Measurements from ENCODE around the gene HYOU1. TPM values are rescaled to one million over a fixed set of nuclear protein-coding genes. Genes with fewer than 3 reads are reported as not detected.
"Not testable (repeated sequence)": the region's sequence is repeated elsewhere in the genome, so short reads cannot be mapped to it uniquely, and the experiment has no call there.

The HYOU1 gene
- total RNA-seq, 1 experiment from 2014 or later, result 74.1 TPM

DNA sequence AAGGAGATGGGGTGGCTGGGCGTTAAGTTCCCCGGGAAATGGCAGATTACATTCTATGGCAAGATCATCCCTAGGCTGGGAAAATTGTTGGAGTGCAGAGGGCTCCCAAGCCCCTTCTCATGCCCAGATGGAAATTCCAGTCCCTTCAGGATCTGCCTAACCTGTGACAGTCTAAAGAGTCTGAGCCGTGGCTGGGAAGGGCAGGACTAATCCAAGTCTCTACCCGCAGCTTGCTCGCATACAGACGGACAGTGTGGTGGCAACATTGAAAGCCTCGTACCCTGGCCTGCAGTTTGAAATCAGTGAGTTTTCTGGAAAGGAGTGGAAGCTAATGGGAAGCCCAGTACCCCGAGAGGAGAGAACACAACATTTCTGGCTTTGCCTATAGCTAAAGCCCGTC lies 31.4 kb upstream of the HYOU1 start:
- in situ Hi-C loops (cut with HindIII; ENCODE audit: low pct_unique_long_range_greater_than_20kb, low sequenced_read_pairs), result no loop called here
- DNase-seq (ENCODE audit: low read depth), result no peak

GRCh38 chr11:119087747-119088241 lies 30.8 kb upstream of the HYOU1 start:
- in situ Hi-C loops (cut with HindIII; ENCODE audit: low pct_unique_long_range_greater_than_20kb, low sequenced_read_pairs), result no loop called here
- DNase-seq (ENCODE audit: low read depth), result no peak

- no peak for DNase-seq (ENCODE audit: low read depth)
- in situ Hi-C loops (cut with HindIII; ENCODE audit: low pct_unique_long_range_greater_than_20kb, low sequenced_read_pairs), result no loop called here
Measured at GRCh38 chr11:119087123-119087522, 30.1 kb upstream of the HYOU1 start.

DNA sequence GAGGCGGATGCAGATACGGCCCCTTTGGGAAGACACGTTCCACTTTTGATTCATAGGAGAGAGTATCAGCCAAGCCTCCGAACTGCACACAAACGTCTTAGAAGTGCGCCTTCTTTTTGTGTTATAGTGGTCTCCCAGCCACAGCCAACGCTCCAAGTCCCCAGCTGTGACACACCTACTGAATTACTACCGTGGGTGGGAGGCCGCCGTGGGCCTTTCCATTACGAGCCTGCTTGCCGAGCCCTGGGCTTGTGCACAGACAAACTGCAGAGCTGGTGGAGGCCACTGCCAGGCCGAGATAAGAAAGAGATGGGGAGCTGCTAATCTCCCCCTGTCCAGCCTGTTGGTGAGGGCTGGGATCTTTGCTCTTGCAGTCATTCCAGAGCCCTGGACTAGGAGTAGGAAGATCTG lies 28.4 kb upstream of the HYOU1 start:
- in situ Hi-C loops (cut with HindIII; ENCODE audit: low pct_unique_long_range_greater_than_20kb, low sequenced_read_pairs), result no loop called here
- DNase-seq (ENCODE audit: low read depth), result no peak

DNA sequence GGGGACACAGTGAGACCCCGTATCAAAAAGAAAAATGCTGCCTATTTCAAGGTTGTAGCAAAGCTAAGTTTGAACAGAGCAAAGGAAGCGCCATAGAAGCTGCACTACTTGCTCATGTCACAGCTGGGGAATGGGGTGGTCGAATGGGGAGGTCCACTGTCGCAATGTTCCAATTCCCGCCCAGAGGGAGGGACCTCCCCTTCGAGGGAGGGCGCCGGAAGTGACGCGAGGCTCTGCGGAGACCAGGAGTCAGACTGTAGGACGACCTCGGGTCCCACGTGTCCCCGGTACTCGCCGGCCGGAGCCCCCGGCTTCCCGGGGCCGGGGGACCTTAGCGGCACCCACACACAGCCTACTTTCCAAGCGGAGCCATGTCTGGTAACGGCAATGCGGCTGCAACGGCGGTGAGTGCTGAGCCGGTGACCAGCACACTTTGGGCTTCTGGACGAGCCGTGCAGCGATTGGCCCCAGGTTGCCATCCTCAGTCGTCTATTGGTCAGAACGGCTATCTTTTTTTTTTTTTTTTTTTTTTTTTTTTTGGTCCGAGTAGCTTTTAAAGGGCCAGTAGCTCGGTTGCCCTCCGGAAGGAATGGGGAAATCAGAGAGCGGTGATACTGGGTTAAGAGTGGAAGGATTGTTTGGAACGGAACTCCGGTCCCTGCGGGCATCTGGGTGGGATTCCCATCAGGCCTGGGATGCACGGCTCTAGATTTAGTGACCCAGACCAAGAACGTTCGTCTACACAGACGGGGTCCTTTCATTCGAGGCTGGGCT lies 27.8 kb upstream of the HYOU1 start, which contains the start of gene HMBS:
TSS of gene HMBS (plus strand) at position 219 of the 774 bp plus-strand sequence. CDS start at position 372, 153 bp downstream.
- in situ Hi-C loops (cut with HindIII; ENCODE audit: low pct_unique_long_range_greater_than_20kb, low sequenced_read_pairs), result no loop called here
- peak; percentile 96 for DNase-seq (ENCODE audit: low read depth)

- in situ Hi-C loops (cut with HindIII; ENCODE audit: low pct_unique_long_range_greater_than_20kb, low sequenced_read_pairs), result no loop called here
- no peak for DNase-seq (ENCODE audit: low read depth)
Measured at GRCh38 chr11:119081682-119082260, 24.8 kb upstream of the HYOU1 start.

DNA sequence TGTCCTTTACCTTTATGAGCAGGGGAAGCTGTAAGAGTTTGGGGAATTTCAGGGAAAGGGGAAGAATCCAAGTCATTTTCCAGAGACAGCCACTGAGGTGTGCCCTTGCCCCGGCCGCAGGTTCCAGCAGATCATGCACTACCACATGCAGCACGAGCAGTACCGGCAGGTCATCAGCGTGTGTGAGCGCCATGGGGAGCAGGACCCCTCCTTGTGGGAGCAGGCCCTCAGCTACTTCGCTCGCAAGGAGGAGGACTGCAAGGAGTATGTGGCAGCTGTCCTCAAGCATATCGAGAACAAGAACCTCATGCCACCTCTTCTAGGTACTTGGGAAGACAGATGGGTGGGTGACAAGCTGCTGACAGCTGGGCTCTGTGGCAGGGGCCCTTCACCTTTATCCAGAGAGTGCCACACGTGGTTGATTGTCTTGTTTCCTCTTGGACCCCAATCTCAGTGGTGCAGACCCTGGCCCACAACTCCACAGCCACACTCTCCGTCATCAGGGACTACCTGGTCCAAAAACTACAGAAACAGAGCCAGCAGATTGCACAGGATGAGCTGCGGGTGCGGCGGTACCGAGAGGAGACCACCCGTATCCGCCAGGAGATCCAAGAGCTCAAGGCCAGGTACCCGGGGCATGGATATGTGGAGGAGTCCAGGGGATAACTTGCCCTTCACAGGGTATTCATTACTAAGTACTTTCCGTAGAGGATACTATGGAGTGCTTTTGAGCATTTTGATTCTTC lies 21.8 kb upstream of the HYOU1 start:
- in situ Hi-C loops (cut with HindIII; ENCODE audit: low pct_unique_long_range_greater_than_20kb, low sequenced_read_pairs), result no loop called here
- no peak for DNase-seq (ENCODE audit: low read depth)

DNA sequence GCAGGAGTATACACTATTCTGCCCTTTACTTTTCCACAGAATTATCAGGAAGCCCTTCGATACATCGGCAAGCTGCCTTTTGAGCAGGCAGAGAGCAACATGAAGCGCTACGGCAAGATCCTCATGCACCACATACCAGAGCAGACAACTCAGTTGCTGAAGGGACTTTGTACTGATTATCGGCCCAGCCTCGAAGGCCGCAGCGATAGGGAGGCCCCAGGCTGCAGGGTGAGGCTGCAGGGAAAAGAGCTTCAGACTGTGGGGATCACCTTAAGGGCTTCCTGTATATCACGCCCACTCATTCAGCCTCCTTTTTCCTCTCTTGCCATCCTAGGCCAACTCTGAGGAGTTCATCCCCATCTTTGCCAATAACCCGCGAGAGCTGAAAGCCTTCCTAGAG lies 20.8 kb upstream of the HYOU1 start:
- in situ Hi-C loops (cut with HindIII; ENCODE audit: low pct_unique_long_range_greater_than_20kb, low sequenced_read_pairs), result no loop called here
- DNase-seq (ENCODE audit: low read depth), result no peak

GRCh38 chr11:119067371-119068222 lies 10.6 kb upstream of the HYOU1 start, which contains the start of gene VPS11:
Gene VPS11 (plus strand): TSS chr11:119067818. CDS start chr11:119067824, 6 bp downstream.
- DNase-seq (ENCODE audit: low read depth), result peak; percentile 83
- in situ Hi-C loops (cut with HindIII; ENCODE audit: low pct_unique_long_range_greater_than_20kb, low sequenced_read_pairs), result no loop called here

- in situ Hi-C loops (cut with HindIII; ENCODE audit: low pct_unique_long_range_greater_than_20kb, low sequenced_read_pairs), result no loop called here
- no peak for DNase-seq (ENCODE audit: low read depth)
Measured at GRCh38 chr11:119065369-119065768, 8.4 kb upstream of the HYOU1 start.

DNA sequence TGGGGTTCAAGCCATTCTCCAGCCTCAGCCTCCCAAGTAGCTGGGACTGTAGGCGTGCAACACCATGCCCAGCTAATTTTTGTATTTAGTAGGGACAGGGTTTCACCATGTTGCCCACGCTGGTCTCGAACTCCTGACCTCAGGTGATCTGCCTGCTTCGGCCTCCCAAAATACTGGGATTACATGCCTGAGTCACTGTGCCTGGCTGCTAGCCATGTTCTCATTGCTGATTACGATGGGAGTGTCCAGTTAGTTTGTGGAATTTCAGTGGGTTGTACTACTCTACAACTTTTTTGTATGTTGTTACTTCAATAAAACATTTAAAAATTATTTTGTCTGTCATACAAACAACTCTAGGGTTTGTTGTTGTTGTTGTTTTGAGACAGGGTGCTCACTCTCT lies 5.8 kb upstream of the HYOU1 start:
- in situ Hi-C loops (cut with HindIII; ENCODE audit: low pct_unique_long_range_greater_than_20kb, low sequenced_read_pairs), result no loop called here
- peak; percentile 11 for DNase-seq (ENCODE audit: low read depth)

DNA sequence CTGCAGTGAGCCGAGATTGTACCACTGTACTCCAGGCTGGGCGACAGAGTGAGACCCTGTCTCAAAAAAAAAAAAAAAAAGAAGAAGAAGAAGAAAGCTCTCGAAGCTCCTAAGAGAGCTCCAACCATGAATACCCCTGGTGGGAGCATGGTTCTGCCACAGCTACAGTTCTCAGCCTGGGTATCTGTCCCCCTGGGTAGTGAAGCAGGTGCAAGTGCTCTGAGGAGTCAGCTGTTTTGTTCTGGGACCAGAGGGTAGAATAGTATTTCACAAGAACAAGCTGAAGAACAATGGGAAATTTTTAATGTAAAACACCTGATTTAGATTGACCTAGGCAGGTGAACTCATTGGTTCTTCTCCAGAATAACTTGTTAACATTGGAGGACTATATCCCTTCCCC lies 4.3 kb upstream of the HYOU1 start:
- in situ Hi-C loops (cut with HindIII; ENCODE audit: low pct_unique_long_range_greater_than_20kb, low sequenced_read_pairs), result no loop called here
- DNase-seq (ENCODE audit: low read depth), result no peak

GRCh38 chr11:119059128-119059527 lies 2.1 kb upstream of the HYOU1 start:
- in situ Hi-C loops (cut with HindIII; ENCODE audit: low pct_unique_long_range_greater_than_20kb, low sequenced_read_pairs); DNase-seq (ENCODE audit: low read depth): not testable (repeated sequence)

DNA sequence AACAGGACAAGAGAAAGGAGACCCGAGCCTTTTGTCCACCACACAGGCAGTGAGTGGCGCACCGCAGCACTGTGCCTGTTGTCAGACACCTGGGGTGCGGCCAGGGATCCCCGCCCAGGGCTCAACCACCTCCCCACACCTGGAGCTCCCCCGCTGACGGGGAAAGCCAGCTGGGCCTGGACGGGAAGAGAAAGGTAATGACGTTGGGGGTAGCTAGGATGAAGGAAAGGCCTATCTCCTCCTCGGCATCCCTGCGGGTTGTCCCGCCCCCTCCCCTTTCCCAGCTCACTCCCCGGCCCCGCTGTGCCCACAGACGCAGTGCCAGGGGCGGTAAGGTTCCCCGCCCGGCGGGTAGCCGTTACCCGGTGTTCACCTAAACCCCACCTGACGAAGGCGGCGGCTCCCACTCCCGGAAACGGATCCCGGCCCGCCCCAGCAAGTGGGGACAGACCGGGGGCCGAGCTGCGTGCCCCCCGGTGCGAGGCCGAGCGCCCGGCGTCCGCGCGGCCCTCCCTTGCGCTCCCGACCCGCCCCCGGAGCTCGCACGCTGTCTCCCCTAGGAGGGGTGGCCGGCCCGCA lies 495 bp downstream of the HYOU1 start:
- in situ Hi-C loops (cut with HindIII; ENCODE audit: low pct_unique_long_range_greater_than_20kb, low sequenced_read_pairs), result no loop called here
- DNase-seq (ENCODE audit: low read depth), result no peak

- DNase-seq (ENCODE audit: low read depth), result peak; percentile 30
- in situ Hi-C loops (cut with HindIII; ENCODE audit: low pct_unique_long_range_greater_than_20kb, low sequenced_read_pairs), result no loop called here
Measured at GRCh38 chr11:119055901-119056300, 1.1 kb downstream of the HYOU1 start.

DNA sequence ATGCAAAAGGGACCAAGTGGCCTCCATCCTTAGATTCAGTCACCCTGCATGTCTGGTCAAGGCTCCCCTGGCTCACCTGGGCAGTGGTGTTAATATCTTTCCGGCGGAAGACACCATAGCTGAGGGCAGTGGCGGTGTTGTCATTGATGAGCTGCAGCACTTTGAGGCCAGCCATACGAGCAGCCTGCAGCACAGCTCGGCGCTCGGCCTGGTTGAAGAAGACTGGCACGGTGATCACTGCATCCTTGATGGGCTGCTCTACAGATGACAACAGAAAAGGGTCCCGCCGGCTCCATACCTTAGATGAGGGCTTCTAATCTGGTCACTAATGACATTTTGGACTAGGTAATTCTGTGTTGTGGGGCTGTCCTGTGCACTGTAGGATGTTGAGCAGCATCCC lies 2.6 kb downstream of the HYOU1 start:
- in situ Hi-C loops (cut with HindIII; ENCODE audit: low pct_unique_long_range_greater_than_20kb, low sequenced_read_pairs), result no loop called here
- no peak for DNase-seq (ENCODE audit: low read depth)

- in situ Hi-C loops (cut with HindIII; ENCODE audit: low pct_unique_long_range_greater_than_20kb, low sequenced_read_pairs), result no loop called here
- no peak for DNase-seq (ENCODE audit: low read depth)
Measured at GRCh38 chr11:119052163-119052814, 4.7 kb downstream of the HYOU1 start.

All from Caki2 (cell line).